ENCODE measurements around the gene NAPSA.

The NAPSA gene

DNA sequence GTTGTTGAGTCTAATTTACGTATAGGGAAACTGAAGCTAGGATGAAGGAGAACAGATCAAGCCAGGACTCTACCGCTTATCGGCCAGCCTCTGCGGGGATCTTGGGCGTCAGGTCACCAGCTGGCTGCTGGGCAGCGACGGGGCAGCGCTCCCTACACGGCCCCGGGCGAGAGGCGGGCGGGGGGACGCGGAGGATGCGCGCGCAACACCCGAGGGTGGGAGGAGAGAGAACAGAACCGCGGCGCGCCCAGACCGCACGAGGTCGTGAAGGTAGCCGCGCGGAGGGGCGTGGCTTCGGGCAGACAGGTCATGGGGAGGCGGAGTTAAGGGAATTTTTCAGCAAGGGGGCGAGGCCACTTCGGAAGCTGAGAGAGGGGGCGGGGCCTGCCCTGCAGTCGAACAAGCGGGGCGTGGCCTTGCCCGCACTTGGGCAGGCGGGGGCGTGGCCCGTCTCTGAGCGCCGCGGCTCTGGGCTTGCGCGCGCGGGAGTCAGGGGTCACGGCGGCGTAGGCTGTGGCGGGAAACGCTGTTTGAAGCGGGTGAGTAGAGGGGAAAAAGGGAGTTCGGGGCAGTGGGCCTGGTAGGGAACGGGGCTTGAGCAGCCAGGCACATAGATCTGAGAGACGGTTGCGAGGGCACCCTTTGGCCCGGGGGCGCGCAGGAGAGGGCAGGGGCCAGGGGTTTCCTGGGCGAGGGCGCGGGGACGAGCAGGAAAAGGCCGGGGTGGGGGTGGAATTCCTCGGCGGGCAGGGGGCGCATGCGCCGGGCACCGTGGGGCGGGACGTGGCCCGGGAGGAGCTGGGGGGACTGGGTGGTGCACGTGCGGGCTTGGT is 18.6 kb upstream of the NAPSA start, which contains the start of gene POLD1:
POLD1 (plus strand) TSS at position 496 of the 833 bp plus-strand sequence. CDS start 14,505 bp downstream, outside the sequence.
- peak; percentile 99 for DNase-seq

DNA sequence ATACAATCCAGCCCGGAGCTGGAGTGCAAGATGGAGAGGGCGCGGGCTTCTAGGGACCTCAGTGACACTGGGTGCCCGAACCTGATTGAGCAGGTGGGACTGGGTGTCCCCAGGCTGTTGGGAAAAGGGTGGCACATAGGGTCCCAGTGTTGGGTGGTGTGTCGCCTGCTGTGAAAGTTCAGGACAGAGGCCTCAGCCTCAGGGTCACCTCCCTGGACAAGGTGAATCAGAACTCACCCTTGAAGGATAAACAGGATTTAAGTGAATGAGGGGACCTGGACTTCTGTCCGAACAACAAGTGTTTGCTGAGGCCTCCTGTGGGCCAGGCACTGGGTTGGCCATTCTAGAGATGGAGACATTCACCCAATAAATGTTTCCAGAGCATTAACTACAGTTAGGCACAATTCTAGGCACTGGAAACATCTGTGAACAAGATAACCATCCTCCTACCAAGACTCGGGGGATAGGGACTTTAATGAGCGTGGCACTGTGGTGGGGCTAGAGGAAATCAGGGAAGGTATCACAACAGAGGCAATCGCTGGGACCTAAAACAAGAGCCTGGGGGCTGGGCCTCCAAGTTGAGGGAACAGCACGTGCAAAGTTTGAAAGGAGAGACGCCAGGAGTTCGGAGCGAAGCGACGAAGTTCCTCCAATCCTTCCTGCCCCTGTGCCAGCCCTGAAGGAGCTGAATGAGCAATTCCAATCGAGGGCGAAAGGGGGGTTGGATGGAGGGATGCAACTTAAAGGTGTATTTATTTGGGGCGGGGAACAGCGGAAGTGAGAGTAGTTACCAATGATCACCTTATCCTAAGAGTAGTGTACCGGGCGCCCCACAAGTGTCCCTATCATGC is 17.8 kb upstream of the NAPSA start:
- DNase-seq: no peak

DNA sequence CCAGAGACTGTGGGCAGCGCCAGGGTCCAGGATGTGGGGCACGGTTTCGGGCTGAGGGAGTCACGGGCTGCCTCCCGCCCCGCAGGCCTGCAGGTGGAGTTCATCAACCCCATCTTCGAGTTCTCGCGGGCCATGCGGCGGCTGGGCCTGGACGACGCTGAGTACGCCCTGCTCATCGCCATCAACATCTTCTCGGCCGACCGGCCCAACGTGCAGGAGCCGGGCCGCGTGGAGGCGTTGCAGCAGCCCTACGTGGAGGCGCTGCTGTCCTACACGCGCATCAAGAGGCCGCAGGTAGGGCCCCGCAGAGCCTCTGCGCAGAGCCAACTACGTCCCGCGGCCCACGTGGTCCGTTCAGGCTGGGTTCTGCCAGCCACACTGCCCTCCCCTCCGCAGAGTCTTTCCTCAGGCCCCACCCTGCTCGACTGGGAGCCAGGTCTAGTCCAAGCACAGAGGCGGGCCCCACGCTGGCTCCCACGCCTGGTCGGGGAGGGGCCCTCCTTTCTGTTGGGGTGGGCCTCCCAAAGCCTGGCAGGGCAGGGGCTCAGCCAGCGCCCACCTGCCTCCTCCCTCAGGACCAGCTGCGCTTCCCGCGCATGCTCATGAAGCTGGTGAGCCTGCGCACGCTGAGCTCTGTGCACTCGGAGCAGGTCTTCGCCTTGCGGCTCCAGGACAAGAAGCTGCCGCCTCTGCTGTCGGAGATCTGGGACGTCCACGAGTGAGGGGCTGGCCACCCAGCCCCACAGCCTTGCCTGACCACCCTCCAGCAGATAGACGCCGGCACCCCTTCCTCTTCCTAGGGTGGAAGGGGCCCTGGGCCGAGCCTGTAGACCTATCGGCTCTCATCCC is 16.7 kb upstream of the NAPSA start:
- no peak for DNase-seq

DNA sequence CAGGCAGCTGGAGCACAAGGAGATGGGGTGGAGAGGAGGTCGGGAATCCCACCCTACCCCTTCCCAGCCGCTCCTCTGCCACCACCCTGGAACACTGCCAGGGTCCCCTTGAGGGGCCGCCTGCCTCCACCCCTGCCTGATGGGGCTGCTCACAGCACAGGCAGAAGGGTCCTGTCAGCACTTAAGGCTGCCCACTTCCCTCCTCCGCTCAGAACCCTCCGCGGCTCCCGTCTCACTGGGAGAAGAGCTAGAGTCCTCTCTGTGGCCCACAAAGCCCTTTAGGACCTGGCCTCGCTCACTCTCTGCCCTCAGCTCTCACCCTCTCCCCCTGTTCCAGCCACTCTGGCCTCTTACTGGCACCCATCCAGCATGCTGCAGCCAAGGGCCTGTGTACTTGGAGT is 15.3 kb upstream of the NAPSA start:
- DNase-seq: no peak

DNA sequence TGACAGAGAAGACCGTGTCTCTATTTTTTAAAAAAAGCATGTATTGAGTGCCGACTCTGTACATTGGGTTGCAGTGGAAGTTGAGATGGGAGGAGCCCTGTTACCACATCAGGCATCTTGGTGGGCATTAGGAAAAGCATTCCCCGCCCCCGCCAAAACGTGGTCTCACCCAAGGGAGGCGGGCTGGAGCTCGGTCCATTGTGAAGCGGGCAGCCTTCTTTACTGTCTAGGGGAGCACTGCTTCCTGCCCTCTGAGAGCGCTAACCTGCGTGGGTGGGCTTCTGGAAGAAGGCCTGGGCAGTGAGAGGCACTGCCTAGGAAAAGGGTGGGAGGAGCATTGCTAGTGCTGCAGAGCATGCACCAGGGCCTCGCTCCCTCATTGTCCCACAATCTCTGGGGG is 14.7 kb upstream of the NAPSA start:
- DNase-seq: no peak

DNA sequence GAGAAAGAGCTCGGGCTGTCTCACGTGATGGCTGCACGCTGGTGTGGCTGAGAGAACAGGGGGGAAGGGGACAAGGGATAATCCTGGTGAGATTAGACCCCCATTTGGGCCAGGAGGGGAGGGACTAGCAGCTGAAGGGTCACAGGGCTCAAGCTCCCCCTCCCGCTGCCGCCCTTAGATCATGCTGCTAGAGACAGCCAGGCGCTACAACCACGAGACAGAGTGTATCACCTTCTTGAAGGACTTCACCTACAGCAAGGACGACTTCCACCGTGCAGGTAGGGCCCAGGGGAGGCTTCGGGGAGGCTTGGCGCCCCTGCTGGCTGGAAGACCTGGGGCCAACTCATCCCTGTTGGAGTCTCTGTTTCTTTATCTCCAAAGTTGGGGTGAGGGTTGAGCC is 14.2 kb upstream of the NAPSA start:
- DNase-seq: no peak

DNA sequence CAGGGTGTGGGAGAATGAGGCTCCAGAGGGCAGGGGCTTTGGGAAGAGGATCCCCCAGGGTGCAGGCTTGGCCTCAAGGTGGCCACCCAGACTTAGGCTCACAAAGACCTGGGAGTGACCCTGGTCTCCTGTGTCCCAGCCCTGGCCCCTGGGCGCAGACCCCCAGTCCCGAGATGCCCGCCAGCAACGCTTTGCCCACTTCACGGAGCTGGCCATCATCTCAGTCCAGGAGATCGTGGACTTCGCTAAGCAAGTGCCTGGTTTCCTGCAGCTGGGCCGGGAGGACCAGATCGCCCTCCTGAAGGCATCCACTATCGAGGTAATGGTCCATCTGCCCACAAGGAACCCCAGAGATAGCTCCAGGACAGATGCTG is 13.4 kb upstream of the NAPSA start:
- DNase-seq: no peak

DNA sequence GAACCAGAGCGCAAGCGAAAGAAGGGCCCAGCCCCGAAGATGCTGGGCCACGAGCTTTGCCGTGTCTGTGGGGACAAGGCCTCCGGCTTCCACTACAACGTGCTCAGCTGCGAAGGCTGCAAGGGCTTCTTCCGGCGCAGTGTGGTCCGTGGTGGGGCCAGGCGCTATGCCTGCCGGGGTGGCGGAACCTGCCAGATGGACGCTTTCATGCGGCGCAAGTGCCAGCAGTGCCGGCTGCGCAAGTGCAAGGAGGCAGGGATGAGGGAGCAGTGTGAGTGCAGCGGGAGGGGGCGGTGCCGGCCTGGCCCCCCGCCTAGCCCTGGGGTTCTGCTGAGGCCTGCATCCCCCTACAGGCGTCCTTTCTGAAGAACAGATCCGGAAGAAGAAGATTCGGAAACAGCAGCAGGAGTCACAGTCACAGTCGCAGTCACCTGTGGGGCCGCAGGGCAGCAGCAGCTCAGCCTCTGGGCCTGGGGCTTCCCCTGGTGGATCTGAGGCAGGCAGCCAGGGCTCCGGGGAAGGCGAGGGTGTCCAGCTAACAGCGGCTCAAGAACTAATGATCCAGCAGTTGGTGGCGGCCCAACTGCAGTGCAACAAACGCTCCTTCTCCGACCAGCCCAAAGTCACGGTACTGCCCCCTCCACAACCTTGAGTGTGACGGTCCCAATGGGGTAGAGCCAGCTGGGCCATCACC is 12.9 kb upstream of the NAPSA start:
- DNase-seq: no peak

DNA sequence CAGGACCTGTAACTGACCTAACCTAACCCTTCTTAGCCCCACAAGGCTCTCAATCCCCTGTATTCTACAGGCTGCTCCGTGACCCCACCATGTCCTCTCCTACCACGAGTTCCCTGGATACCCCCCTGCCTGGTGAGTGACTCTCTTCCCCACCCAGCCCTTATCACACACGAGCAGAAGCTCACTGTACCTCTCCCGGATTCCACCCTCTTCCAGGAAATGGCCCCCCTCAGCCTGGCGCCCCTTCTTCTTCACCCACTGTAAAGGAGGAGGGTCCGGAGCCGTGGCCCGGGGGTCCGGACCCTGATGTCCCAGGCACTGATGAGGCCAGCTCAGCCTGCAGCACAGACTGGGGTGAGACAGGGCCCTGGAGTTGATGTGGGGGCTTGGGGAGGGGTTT is 12.1 kb upstream of the NAPSA start:
- no peak for DNase-seq

DNA sequence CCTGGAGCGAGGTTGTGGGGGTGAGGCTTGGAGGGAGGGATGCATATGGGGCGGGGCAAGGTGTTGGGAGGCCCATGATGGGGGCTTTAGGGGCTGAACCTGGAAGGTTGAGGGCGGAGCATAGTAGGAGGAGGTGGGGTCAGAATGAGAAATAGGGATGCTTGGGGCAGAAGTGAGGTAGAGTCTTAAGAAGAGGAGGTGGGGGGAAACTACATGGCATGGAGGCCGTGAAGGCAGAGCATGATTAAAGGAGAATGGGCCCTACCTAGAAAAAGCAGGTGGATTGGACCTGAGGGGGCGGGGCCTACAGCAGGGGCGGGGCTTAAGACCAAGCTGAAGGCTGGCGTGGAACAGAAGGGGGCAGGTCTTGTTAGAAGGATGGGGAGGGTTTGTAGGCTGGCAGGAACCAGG is 11.6 kb upstream of the NAPSA start:
- DNase-seq: peak; percentile 69

DNA sequence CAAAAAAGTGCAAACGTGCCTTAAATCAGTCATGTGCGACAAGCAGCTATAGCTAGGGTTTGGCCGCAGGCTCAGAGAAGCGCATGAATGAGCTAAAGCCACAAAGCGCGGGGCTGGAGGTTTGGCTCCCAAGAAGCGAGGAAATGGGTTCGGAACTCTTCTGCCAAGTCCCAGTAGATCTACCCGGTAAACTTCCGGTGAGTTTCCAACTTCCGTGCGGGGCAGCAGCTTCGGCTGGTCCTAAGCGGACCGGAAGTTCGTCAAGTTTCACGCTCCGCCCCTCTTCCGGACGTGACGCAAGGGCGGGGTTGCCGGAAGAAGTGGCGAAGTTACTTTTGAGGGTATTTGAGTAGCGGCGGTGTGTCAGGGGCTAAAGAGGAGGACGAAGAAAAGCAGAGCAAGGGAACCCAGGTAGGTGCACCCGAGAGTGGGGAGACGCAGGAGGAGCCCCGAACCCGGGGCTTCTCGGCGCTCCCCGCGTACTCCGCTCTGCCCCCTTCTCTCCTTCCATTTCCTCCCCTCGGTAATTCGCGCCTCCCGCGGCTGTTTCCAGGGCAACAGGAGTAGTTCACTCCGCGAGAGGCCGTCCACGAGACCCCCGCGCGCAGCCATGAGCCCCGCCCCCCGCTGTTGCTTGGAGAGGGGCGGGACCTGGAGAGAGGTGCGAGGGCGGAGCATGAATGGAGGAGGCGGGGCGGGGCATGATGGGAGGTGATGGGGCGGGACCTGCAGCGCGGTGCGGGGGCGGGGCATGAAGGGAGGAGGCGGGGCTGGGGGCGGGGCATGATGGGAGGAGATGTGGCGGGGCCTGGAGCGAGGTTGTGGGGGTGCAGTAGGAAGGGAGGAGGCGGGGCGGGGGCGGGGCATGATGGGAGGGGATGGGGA is 11.0 kb upstream of the NAPSA start, which contains the start of gene NR1H2:
NR1H2 (plus strand) TSS at position 292 of the 885 bp plus-strand sequence. CDS start 1,149 bp downstream, outside the sequence.
- peak; percentile 96 for DNase-seq

DNA sequence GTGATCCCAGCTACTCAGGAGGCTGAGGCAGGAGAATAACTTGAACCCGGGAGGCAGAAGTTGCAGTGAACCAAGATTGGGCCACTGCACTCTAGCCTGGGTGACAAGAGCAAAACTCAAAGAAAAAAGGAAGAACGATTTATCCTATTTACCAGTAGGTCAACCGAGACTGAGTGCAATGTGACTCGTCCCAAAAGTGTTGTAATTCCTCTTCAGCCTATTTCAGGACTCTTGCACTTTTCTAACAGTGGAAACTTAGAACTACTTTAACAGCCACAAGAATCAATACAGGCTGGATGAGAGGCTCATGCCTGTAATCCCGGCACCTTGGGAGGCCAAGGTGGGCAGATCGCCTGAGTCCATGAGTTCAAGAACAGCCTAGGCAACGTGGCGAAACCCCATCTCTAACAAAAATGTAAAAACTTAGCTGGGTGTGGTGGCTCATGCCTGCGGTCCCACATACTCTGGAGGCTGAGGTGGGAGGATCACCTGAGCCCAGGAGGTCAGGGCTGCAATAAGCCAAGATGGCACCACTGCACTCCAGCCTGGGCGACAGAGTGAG is 6.6 kb upstream of the NAPSA start:
- DNase-seq: no peak

DNA sequence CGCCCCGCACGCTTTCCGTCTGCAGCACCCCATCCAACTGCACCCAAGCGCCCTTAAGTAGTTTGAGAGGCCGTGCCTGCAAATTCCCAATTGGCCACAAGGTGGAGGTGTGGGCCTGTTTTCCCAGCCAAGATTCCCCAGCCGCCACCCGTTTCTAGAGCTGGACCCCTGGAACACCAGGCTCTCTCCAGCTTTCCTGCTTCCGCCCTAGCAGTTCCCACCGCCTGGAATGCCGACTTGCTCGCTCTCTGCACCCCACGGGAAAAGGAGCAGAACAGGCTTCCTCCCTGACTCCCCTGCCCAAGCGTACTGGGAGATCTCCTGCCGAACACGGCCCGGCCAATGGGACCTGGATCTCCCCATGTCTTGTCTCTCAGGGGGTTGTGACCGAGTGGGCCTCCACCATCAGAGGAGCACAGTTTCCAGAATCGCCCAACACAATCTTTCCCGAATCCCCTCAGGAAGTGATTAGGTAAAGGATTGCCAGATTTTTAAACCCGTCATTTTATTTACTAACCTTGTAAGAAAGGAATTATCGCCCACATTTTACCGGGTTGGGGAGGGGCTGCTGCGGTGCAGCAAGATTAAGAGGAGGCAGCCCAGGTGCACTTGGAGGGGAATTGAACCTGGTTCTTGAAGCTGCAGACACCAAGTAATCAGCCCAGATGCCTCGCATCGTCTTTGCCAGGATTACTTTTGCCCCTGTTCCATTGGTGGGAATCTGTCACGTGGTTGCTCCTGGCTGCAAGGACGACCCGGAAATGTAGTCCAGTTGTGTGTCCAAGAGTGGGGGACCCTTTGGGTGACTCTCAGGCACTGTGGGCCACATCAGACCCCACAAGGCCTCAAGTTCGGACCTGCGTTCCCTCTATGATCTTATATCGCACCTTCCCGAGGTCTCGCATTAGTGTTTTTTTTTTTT is 3.5 kb upstream of the NAPSA start:
- DNase-seq: peak; percentile 78

DNA sequence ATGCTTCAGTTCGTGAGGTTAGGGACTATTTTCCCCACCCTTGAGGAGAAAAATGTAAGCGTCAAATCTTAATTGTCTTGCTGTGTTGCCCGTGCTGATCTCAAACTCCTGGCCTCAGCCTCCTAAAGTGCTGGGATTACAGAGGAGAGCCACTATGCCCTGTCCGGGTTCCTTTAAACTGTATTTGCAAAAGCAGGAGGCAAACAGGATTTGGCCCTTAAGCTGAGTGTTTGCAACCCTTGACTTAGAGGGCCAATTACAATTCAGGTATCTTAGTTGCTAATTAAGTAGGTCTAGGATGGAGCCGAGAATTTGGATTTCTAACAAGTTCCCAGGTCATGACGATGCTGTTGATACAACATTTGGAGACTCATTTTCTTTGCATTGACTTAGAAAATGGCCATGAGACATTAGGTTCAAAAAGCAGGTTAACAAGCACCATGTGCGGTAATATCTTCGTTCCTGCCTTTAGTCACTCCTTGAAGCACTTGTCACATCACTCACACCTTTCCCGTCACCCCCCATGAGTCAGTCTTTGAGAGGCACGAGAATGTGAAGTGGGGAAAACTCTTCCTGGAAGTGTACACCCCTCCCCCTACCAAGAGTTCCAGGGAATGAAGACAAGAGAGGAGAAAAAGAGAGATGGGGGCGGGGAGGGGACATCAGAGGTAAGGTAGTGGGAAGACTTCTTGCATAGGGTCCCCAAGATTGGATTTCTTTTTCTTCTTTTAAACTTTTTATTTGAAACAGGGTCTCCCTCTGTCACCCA is 2.6 kb downstream of the NAPSA start:
- DNase-seq: no peak

DNA sequence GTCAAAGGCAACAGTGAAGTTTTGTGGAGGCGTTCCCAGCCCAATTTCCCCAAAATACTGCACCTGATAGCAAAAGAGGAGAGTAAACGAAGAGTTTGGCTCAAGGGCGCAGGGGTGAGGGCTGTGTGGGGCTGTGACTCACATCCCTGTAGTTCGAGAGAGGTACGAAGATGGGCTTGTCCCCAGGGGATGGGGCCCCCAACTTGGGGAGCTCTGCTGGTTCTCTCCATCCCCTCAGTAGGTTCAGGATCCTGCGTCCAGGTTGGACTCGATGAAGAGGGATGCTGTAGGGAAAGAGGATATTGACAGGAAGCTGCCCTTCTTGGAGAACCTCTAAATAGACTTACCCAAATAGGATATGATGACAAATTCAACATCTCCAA is 3.4 kb downstream of the NAPSA start:
- DNase-seq: no peak

DNA sequence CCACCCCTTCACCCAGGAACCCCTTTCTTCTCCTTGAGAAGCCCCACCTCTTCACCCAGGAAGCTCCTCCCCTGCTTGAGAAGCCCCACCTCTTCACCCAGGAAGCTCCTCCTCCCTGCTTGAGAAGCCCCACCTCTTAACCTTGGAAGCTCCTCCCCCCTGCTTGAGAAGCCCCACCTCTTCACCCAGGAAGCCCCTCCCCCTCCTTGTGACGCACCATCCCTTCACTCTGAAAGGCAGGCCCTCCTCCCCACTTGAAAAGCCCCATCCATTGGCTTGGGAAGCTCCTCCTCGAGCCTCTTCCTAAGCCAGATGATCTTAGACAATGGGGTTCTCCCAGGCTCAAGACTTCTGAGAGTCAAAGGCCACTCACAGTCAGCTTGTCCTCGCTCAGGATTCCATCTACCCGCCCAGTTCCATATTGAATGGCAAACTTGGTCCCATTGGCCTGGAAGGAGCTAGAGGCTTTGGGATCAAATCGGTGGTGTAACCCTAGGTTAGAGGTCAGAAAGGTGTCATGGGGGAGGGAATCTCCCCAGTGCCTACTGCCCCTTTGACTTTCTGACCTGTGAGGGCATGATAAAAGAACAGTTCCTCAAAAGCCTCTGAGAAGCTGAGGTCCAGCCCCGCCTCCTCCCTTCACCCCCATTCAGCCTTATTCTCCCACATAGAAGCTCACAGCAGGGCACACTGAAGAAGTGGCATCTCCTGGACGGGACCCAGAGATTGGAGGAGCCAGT is 4.0 kb downstream of the NAPSA start:
- no peak for DNase-seq

DNA sequence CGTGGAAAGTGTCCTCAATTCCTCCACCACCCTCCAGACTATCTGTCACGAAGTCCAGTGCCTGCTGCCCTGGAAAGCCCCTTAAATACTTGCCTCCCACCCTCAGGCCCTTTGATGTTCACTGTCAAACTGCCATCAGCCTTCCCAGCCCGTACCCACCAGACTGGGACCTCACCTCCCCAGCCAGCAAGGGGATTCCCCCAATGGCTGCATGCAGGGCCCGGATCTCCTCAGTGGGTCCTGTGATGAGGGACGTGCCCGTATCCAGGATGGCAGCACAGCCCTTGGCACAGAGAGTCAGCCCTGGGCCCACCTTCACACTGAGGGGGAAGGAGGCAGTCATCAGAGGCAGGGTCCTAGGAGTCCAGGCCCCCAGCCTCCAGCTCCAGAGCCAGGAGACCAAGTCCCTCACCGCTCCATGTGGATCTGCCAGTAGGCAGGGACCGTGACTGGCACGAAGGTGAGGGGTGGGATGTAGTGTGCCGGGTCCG is 6.1 kb downstream of the NAPSA start:
- no peak for DNase-seq

Data from CD4-positive, alpha-beta T cell treated with Interferon gamma for 1 hour (primary cell).